ENCODE measurements around the gene RASSF8.

RASSF8 gene

GRCh38 chr12:26125400-26126339 lies 167.2 kb downstream of the RASSF8 start:
- TF ChIP-seq GATA2 (IDR thresholded peaks at IDR 0.05; ENCODE audit: low read depth, low read length) (no peak), GATA3 (IDR thresholded peaks at IDR 0.05; ENCODE audit: low read depth, low read length) (no peak)

- TF ChIP-seq GATA3 (IDR thresholded peaks at IDR 0.05; ENCODE audit: low read depth, low read length) (no peak), GATA2 (IDR thresholded peaks at IDR 0.05; ENCODE audit: low read depth, low read length) (0 out of 2 replicates have a peak, but pooled peaks have one; percentile 1)
Measured at GRCh38 chr12:26126340-26127284, 168.1 kb downstream of the RASSF8 start.

- TF ChIP-seq GATA3 (IDR thresholded peaks at IDR 0.05; ENCODE audit: low read depth, low read length) (no peak), GATA2 (IDR thresholded peaks at IDR 0.05; ENCODE audit: low read depth, low read length) (no peak)
Measured at GRCh38 chr12:26127404-26127803, 168.9 kb downstream of the RASSF8 start.

- TF ChIP-seq GATA3 (IDR thresholded peaks at IDR 0.05; ENCODE audit: low read depth, low read length) (peak; percentile 48; the same call in 1 of the 2 replicates), GATA2 (IDR thresholded peaks at IDR 0.05; ENCODE audit: low read depth, low read length) (no peak)
Measured at GRCh38 chr12:26128168-26128567, 169.7 kb downstream of the RASSF8 start.
